Measurements from ENCODE around the gene GALNT2.

- TF ChIP-seq CTCF (IDR thresholded peaks at IDR 0.05; ENCODE audit: borderline replicate concordance, extremely low read depth, low read length, poor library complexity, severe bottlenecking): no peak
- TF ChIP-seq EZH2 (IDR thresholded peaks at IDR 0.05; ENCODE audit: borderline replicate concordance, low read depth, low read length, severe bottlenecking): no peak
These were observed 9.1 kb upstream of the GALNT2 start for GRCh38 chr1:230057681-230058565.

All from DND-41 (cell line).